ENCODE data around the gene OR6J1. TPM values are rescaled to one million over a fixed set of nuclear protein-coding genes. Genes with fewer than 3 reads are reported as not detected.

OR6J1 gene
- total RNA-seq, 1 donor: not detected

DNA sequence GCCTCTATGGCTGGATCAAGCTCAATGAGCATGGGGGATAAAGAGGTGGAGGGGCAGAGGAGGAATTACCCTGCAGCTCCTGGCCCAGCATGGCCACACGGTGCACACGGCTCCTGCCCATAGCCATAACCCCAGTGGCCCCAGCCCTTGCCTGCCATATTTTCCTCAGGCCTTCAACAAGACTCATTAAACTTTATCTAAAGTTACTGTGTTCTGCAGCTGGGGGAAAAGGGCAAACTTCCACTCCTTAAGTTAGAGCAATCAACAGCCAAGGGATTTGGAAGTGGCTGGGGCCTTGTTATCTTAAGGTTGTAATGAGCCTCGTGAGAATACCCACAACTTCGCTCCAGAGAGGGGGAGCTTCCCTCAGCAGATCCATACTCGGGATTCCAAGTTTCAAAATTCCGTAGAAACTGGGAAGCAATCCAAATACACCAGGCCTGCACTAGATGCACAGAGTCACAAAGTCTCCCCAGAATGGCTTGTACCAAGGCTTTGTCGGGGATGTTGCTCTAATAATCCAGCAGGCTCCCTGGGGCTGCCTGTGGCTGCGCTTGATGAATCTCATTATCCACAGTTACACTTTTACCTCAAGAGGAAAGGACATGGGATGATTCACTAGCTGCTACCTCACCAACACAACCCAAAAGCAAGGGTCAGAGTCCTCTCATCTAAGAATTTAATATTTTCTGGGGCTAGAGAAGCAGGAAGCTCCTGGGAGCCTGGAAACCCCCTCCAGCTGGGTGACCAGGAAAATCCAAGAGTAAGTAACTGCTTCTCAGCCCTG, 13.0 kb upstream of the OR6J1 start:
- Histone ChIP-seq H3K79me2 (ENCODE audit: insufficient read depth, low read length) (no peaks in the 10 kb centered on the region), H4K20me1 (ENCODE audit: insufficient read depth, low read length) (no peaks in the 10 kb centered on the region), H3K4me3 (ENCODE audit: insufficient read depth, low read length) (no peak overlapping the region), H3K27ac (ENCODE audit: low read depth, low read length) (peak overlapping the region; percentile 56), H3K36me3 (ENCODE audit: insufficient read depth, low read length) (no peaks in the 10 kb centered on the region), H3K4me1 (ENCODE audit: insufficient read depth, low read length) (peaks cover 23% of the 10 kb centered on the region), H3K27me3 (ENCODE audit: insufficient read depth, low read length) (no peaks in the 10 kb centered on the region), H2AFZ (ENCODE audit: low read length) (peak overlapping the region; percentile 16), H3K4me2 (ENCODE audit: insufficient read depth, low read length) (peak overlapping the region; percentile 15), H3K9me3 (ENCODE audit: low read depth, low read length) (no peaks in the 10 kb centered on the region)
- TF ChIP-seq, protein P1, sequence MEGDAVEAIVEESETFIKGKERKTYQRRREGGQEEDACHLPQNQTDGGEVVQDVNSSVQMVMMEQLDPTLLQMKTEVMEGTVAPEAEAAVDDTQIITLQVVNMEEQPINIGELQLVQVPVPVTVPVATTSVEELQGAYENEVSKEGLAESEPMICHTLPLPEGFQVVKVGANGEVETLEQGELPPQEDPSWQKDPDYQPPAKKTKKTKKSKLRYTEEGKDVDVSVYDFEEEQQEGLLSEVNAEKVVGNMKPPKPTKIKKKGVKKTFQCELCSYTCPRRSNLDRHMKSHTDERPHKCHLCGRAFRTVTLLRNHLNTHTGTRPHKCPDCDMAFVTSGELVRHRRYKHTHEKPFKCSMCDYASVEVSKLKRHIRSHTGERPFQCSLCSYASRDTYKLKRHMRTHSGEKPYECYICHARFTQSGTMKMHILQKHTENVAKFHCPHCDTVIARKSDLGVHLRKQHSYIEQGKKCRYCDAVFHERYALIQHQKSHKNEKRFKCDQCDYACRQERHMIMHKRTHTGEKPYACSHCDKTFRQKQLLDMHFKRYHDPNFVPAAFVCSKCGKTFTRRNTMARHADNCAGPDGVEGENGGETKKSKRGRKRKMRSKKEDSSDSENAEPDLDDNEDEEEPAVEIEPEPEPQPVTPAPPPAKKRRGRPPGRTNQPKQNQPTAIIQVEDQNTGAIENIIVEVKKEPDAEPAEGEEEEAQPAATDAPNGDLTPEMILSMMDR (IDR thresholded peaks at IDR 0.05; ENCODE audit: extremely low read depth, low read depth, low read length): no peak
- peak; percentile 72 for DNase-seq (ENCODE audit: insufficient read length, low spot score, missing footprints)

DNA sequence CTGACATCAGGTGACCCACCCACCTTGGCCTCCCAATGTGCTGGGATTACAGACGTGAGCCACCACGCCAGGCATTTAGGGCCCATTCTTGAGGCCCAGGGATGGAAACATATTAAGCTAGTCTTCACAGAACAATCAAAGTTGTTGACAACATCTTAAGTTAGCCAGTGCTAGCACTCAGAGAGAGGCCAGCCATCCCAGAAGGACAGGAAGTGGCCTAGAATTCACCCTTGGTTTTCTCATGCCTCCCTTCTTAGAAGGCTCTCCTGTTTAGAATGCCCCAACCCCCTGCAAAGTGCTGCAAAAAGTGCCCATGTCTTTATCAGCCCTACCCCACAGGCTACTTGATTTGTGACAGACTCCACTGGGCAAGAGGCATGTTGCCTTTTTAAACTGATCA, 12.1 kb upstream of the OR6J1 start:
- H4K20me1 ChIP-seq (ENCODE audit: insufficient read depth, low read length): no peaks in the 10 kb centered on the region
- no peak overlapping the region for H3K4me3 ChIP-seq (ENCODE audit: insufficient read depth, low read length)
- no peak overlapping the region for H2AFZ ChIP-seq (ENCODE audit: low read length)
- no peaks in the 10 kb centered on the region for H3K27me3 ChIP-seq (ENCODE audit: insufficient read depth, low read length)
- H3K9me3 ChIP-seq (ENCODE audit: low read depth, low read length): no peaks in the 10 kb centered on the region
- TF ChIP-seq, protein P1 (IDR thresholded peaks at IDR 0.05; ENCODE audit: extremely low read depth, low read depth, low read length): no peak
- H3K27ac ChIP-seq (ENCODE audit: low read depth, low read length): no peak overlapping the region
- H3K4me2 ChIP-seq (ENCODE audit: insufficient read depth, low read length): no peak overlapping the region
- DNase-seq (ENCODE audit: insufficient read length, low spot score, missing footprints): no peak
- H3K4me1 ChIP-seq (ENCODE audit: insufficient read depth, low read length): peaks cover 23% of the 10 kb centered on the region
- H3K79me2 ChIP-seq (ENCODE audit: insufficient read depth, low read length): no peaks in the 10 kb centered on the region
- H3K36me3 ChIP-seq (ENCODE audit: insufficient read depth, low read length): no peaks in the 10 kb centered on the region

DNA sequence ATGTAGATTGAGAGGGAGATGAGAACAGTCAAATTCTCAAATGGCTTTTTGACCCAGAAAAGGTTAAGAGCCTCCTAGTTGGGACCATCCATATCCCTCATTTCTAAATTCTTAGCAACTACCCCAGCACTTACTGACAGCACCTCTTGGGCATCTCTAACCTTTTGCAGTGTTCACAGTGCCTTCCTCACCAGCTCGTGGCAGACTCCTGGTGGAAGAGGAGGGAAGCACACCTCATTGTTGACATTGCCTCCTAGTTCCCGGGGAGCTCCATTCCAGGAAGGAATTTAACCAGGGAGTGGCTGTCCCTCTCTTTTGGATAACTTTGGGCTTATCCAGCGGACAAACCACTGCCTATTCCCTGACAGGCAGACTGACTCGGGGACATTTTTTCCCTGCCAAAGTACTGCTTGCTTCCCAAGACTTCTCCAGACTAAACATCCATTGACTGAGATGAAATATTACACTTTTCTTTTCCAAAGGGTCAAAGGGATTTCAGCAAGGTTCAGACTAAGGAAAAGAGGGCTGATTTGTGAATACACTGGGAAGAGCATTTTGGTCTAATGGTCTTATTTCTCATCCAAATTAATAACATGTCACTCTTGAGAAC, 9.0 kb upstream of the OR6J1 start:
- Histone ChIP-seq H4K20me1 (ENCODE audit: insufficient read depth, low read length) (no peaks in the 10 kb centered on the region), H3K4me3 (ENCODE audit: insufficient read depth, low read length) (no peak overlapping the region), H3K36me3 (ENCODE audit: insufficient read depth, low read length) (no peaks in the 10 kb centered on the region), H3K4me1 (ENCODE audit: insufficient read depth, low read length) (peaks cover 45% of the 10 kb centered on the region), H3K9me3 (ENCODE audit: low read depth, low read length) (no peaks in the 10 kb centered on the region), H2AFZ (ENCODE audit: low read length) (peak overlapping the region; percentile 78), H3K79me2 (ENCODE audit: insufficient read depth, low read length) (no peaks in the 10 kb centered on the region), H3K27ac (ENCODE audit: low read depth, low read length) (no peak overlapping the region), H3K27me3 (ENCODE audit: insufficient read depth, low read length) (no peaks in the 10 kb centered on the region), H3K4me2 (ENCODE audit: insufficient read depth, low read length) (peak overlapping the region; percentile 37)
- DNase-seq (ENCODE audit: insufficient read length, low spot score, missing footprints): peak; percentile 72
- TF ChIP-seq, protein P1 (IDR thresholded peaks at IDR 0.05; ENCODE audit: extremely low read depth, low read depth, low read length): peak; percentile 92

DNA sequence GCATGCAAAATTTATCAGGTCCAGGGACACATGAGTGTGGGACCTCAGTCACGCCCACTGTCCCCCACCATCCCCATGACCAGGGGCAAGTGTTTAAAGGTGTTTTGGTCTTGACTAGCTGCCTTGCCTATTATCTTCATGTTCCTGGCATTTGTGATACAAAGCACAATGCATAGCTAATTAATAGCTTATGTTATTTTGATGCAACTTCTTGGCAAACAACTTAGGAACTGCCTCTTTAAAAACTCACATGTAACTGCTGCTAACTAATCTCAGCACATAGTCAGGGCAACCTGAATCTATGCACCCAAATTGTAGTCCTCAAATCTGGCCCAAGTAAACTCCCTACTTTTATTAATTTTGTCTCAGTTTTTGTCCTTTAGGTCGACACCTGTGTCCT, 7.4 kb upstream of the OR6J1 start:
- no peaks in the 10 kb centered on the region for H4K20me1 ChIP-seq (ENCODE audit: insufficient read depth, low read length)
- H3K36me3 ChIP-seq (ENCODE audit: insufficient read depth, low read length): no peaks in the 10 kb centered on the region
- no peak for DNase-seq (ENCODE audit: insufficient read length, low spot score, missing footprints)
- H3K79me2 ChIP-seq (ENCODE audit: insufficient read depth, low read length): no peaks in the 10 kb centered on the region
- no peaks in the 10 kb centered on the region for H3K9me3 ChIP-seq (ENCODE audit: low read depth, low read length)
- H3K4me2 ChIP-seq (ENCODE audit: insufficient read depth, low read length): no peak overlapping the region
- no peak overlapping the region for H2AFZ ChIP-seq (ENCODE audit: low read length)
- H3K27ac ChIP-seq (ENCODE audit: low read depth, low read length): no peak overlapping the region
- no peaks in the 10 kb centered on the region for H3K27me3 ChIP-seq (ENCODE audit: insufficient read depth, low read length)
- no peak overlapping the region for H3K4me3 ChIP-seq (ENCODE audit: insufficient read depth, low read length)
- TF ChIP-seq, protein P1 (IDR thresholded peaks at IDR 0.05; ENCODE audit: extremely low read depth, low read depth, low read length): no peak
- peaks cover 41% of the 10 kb centered on the region for H3K4me1 ChIP-seq (ENCODE audit: insufficient read depth, low read length)
